ENCODE results near the gene SYT12.

The SYT12 gene

GRCh38 chr11:67058506-67058905 lies 35.6 kb downstream of the SYT12 start:
- DNase-seq: no peak

- no peak for DNase-seq
Observed at GRCh38 chr11:67059671-67060070, 36.7 kb downstream of the SYT12 start.

GRCh38 chr11:67060111-67060522 lies 37.2 kb downstream of the SYT12 start:
- DNase-seq: no peak

- no peak for DNase-seq
Observed at GRCh38 chr11:67062526-67063373, 39.8 kb downstream of the SYT12 start.

GRCh38 chr11:67066333-67066709 lies 43.4 kb downstream of the SYT12 start:
- no peak for DNase-seq

- peak; percentile 71 for DNase-seq
Observed at GRCh38 chr11:67071420-67072284, 48.7 kb downstream of the SYT12 start.

- no peak for DNase-seq
Observed at GRCh38 chr11:67072295-67072694, 49.4 kb downstream of the SYT12 start.

GRCh38 chr11:67073908-67074307 lies 51.0 kb downstream of the SYT12 start:
- no peak for DNase-seq

GRCh38 chr11:67076202-67076601 lies 53.3 kb downstream of the SYT12 start:
- no peak for DNase-seq

- peak; percentile 64 for DNase-seq
Observed at GRCh38 chr11:67079065-67079705, 56.3 kb downstream of the SYT12 start.

- DNase-seq: no peak
Observed at GRCh38 chr11:67082071-67082791, 59.3 kb downstream of the SYT12 start.

- DNase-seq: no peak
Observed at GRCh38 chr11:67083786-67084366, 60.9 kb downstream of the SYT12 start.

GRCh38 chr11:67085617-67086016 lies 62.7 kb downstream of the SYT12 start:
- no peak for DNase-seq

GRCh38 chr11:67090717-67091116 lies 67.8 kb downstream of the SYT12 start:
- DNase-seq: no peak

GRCh38 chr11:67095214-67095507 lies 72.2 kb downstream of the SYT12 start:
- no peak for DNase-seq

GRCh38 chr11:67098799-67099429 lies 76.0 kb downstream of the SYT12 start:
- no peak for DNase-seq

- no peak for DNase-seq
Observed at GRCh38 chr11:67099831-67100324, 76.9 kb downstream of the SYT12 start.

All from activated CD4-positive, alpha-beta T cell treated with anti-CD3 and anti-CD28 coated beads, Interleukin-2, amount 50 U/mL, for 16 hours (primary cell).